K562 (cell line): ENCODE results near the gene PPFIBP2. TPM values are rescaled to one million over a fixed set of nuclear protein-coding genes. Genes with fewer than 3 reads are reported as not detected.

Experiments
- ATAC-seq: fragments of 200-7000 bp; cut with Tn5 transposase; 3 replicates; pipeline ENCODE4 v1.9.1; 2020; ENCODE audit warnings: moderate library complexity
- BruUV-seq: library from RNA; stranded (reverse); fragments of 400-500 nt; replicated peaks from 2 replicates; lab custom pipeline; 2021; lab: Mats Ljungman, UMichigan
- CTCF ChIA-PET: fragments of 300-600 bp; formaldehyde crosslinking; extraction: SDS; loops from one replicate; lab custom pipeline; 2021; ENCODE audit warnings: low intra/inter-chr PET ratio; lab: Yijun Ruan, JAX
- POLR2A ChIA-PET: fragments of 300-600, 350-650 bp; sonication (Branson Sonifier 250); formaldehyde crosslinking; extraction: SDS; loops from one replicate; lab custom pipeline; 2021; ENCODE audit warnings: antibody characterized with exemption, inconsistent platforms; lab: Yijun Ruan, JAX
- DNase-seq, 4 experiments: peaks; one replicate each; pipeline versions ENCODE4 v3.0.0 to v3.0.0-alpha.2; 2011 to 2018; ENCODE audit warnings: low spot score in 3 of 4, mixed read lengths in 3 of 4; ENCODE audit errors: extremely low read depth in 1 of 4
- FAIRE-seq: peaks from 2 replicates; lab custom pipeline; 2011; peaks lifted over from hg19 to GRCh38; lab: Jason Lieb, UNC
- H2AFZ ChIP-seq: 2 replicates; pipeline ENCODE4 v1.6.0; 2011; ENCODE audit warnings: low read depth, low read length, control low read depth, inconsistent platforms
- H3K27ac ChIP-seq: fragments of 200-600 bp; 3 replicates; pipeline ENCODE4 v1.8.0; 2011; ENCODE audit warnings: low read depth, mild to moderate bottlenecking, control low read depth, inconsistent platforms, low read length, moderate library complexity, mixed read lengths; ENCODE audit errors: extremely low read depth
- H3K27me3 ChIP-seq, 2 experiments: fragments of 300-600 bp in 1 of 2; 2 replicates in 1 of 2; 3 replicates in 1 of 2; pipeline versions ENCODE4 v1.6.0 to v1.8.0; 2011; ENCODE audit warnings: inconsistent platforms in 2 of 2, low read length in 2 of 2, mild to moderate bottlenecking in 1 of 2, mixed read lengths in 1 of 2, moderate library complexity in 1 of 2; ENCODE audit not compliant: control insufficient read depth in 2 of 2, insufficient read depth in 2 of 2
- H3K36me3 ChIP-seq: fragments of 300-600 bp; 3 replicates; pipeline ENCODE4 v1.8.0; 2011; ENCODE audit warnings: mild to moderate bottlenecking, low read length, inconsistent platforms; ENCODE audit not compliant: control insufficient read depth, insufficient read depth
- H3K4me1 ChIP-seq, 2 experiments: fragments of 200-600 bp in 1 of 2; replicated peaks in 1 of 2; 2 replicates in 1 of 2; 3 replicates in 1 of 2; pipeline versions ENCODE4 v1.5.1 to v1.8.0; 2011; ENCODE audit warnings: inconsistent platforms in 2 of 2, low read length in 2 of 2, mild to moderate bottlenecking in 1 of 2, mixed read lengths in 1 of 2, moderate library complexity in 1 of 2; ENCODE audit not compliant: control insufficient read depth in 2 of 2, insufficient read depth in 2 of 2
- H3K4me2 ChIP-seq: 2 replicates; pipeline ENCODE4 v1.6.1; 2011; ENCODE audit warnings: low read length, control low read depth, inconsistent platforms, mixed read lengths; ENCODE audit not compliant: insufficient read depth
- H3K4me3 ChIP-seq: fragments of 200-600 bp; sonication (generic), shearing (Covaris generic); 2 replicates; pipeline ENCODE4 v1.5.1; 2016; ENCODE audit warnings: control low read depth, inconsistent platforms
- H3K79me2 ChIP-seq: fragments of 200-600 bp; 3 replicates; pipeline ENCODE4 v1.8.0; 2011; ENCODE audit warnings: low read length, inconsistent platforms; ENCODE audit not compliant: control insufficient read depth, insufficient read depth
- H3K9ac ChIP-seq, 2 experiments: 2 replicates each; pipeline versions ENCODE4 v1.6.0 to v1.6.1; 2011; ENCODE audit warnings: low read depth in 2 of 2, low read length in 2 of 2, control low read depth in 1 of 2, inconsistent platforms in 1 of 2, mild to moderate bottlenecking in 1 of 2, mixed read lengths in 1 of 2; ENCODE audit not compliant: insufficient read depth in 1 of 2
- H3K9me1 ChIP-seq: one replicate; pipeline ENCODE4 v1.6.0; 2011; ENCODE audit warnings: inconsistent platforms, mild to moderate bottlenecking, low read length, moderate library complexity; ENCODE audit not compliant: control insufficient read depth, insufficient read depth
- H3K9me3 ChIP-seq: replicated peaks from 2 replicates; pipeline ENCODE4 v1.5.1; 2011; ENCODE audit warnings: low read depth, low read length, inconsistent platforms; ENCODE audit not compliant: control insufficient read depth, insufficient read depth
- H4K20me1 ChIP-seq: replicated peaks from 2 replicates; pipeline ENCODE4 v1.6.1; 2011; ENCODE audit warnings: low read length, inconsistent platforms, mixed read lengths; ENCODE audit not compliant: control insufficient read depth, insufficient read depth
- ARID4B ChIP-seq: sonication (generic); formaldehyde crosslinking; IDR thresholded peaks from 2 replicates; pipeline ENCODE4 v1.8.0; 2022; ENCODE audit warnings: mild to moderate bottlenecking, missing genetic modification reagents
- BRF1 ChIP-seq: IDR thresholded peaks from 3 replicates; pipeline ENCODE4 v1.6.1; 2011; ENCODE audit warnings: borderline replicate concordance, mild to moderate bottlenecking; ENCODE audit not compliant: insufficient read length; ENCODE audit errors: extremely low read depth
- CBX2 ChIP-seq: fragments of 200-600 bp; sonication (generic); IDR thresholded peaks from one replicate; pipeline ENCODE4 v1.6.1; 2012; ENCODE audit warnings: mild to moderate bottlenecking, low read length, inconsistent platforms; ENCODE audit not compliant: insufficient read depth, poor library complexity, severe bottlenecking
- CEBPG ChIP-seq, 3 experiments: fragments of 200-800 bp in 1 of 3; sonication (Bioruptor generic) in 1 of 3; sonication (generic) in 1 of 3; formaldehyde crosslinking in 1 of 3; IDR thresholded peaks in 2 of 3; conservative IDR thresholded peaks in 1 of 3; 2 replicates each; pipeline versions ENCODE4 v1.6.1 to v1.8.0; 2016 to 2022; ENCODE audit warnings: missing compliant biosample characterization in 2 of 3, missing genetic modification characterization in 2 of 3, mild to moderate bottlenecking in 1 of 3, missing genetic modification reagents in 1 of 3
- DPF2 ChIP-seq: fragments of 450-650 bp; IDR thresholded peaks from 2 replicates; pipeline ENCODE4 v1.6.1; 2016
- ETV6 ChIP-seq, 3 experiments: fragments of 150-350 bp in 1 of 3; sonication (generic) in 1 of 3; formaldehyde crosslinking in 1 of 3; IDR thresholded peaks; 2 replicates each; pipeline versions ENCODE4 v1.6.1 to v1.8.0; 2014 to 2022; ENCODE audit warnings: borderline replicate concordance in 2 of 3, low read depth in 2 of 3, antibody characterized with exemption in 1 of 3, low read length in 1 of 3, mild to moderate bottlenecking in 1 of 3, missing genetic modification reagents in 1 of 3
- HEY1 ChIP-seq: fragments of 250-450 bp; sonication (Bioruptor Pico); IDR thresholded peaks from 2 replicates; pipeline ENCODE4 v1.5.0; 2020; ENCODE audit warnings: mild to moderate bottlenecking, moderate library complexity, borderline replicate concordance
- LEF1 ChIP-seq: fragments of 450-650 bp; IDR thresholded peaks from 2 replicates; pipeline ENCODE4 v1.6.1; 2016; ENCODE audit warnings: mild to moderate bottlenecking
- MEIS2 ChIP-seq: fragments of 450-650 bp; IDR thresholded peaks from 2 replicates; pipeline ENCODE4 v1.6.1; 2014; ENCODE audit warnings: mild to moderate bottlenecking; ENCODE audit not compliant: partially characterized antibody
- NR1H2 ChIP-seq: sonication (generic); formaldehyde crosslinking; IDR thresholded peaks from 2 replicates; pipeline ENCODE4 v1.4.0; 2020; ENCODE audit warnings: mild to moderate bottlenecking, missing genetic modification reagents
- POLR3G ChIP-seq: IDR thresholded peaks from 2 replicates; pipeline ENCODE4 v1.6.1; 2011; ENCODE audit not compliant: insufficient read length, insufficient replicate concordance; ENCODE audit errors: extremely low read depth
- RBM15 ChIP-seq: fragments of 200-400 bp; formaldehyde crosslinking; IDR thresholded peaks from 2 replicates; pipeline ENCODE4 v1.6.1; 2018; ENCODE audit warnings: mild to moderate bottlenecking, low read length, moderate library complexity; ENCODE audit not compliant: insufficient read depth
- RCOR1 ChIP-seq, 2 experiments: IDR thresholded peaks; 2 replicates each; pipeline ENCODE4 v1.6.1; 2012; ENCODE audit warnings: low read depth in 2 of 2, low read length in 2 of 2, borderline replicate concordance in 1 of 2, improper control_type of control experiment in 1 of 2
- RNF2 ChIP-seq: sonication (generic); IDR thresholded peaks from 2 replicates; pipeline ENCODE4 v1.6.1; 2016
- SMARCE1 ChIP-seq: fragments of 450-650 bp; IDR thresholded peaks from 2 replicates; pipeline ENCODE4 v1.7.1; 2016; ENCODE audit warnings: mild to moderate bottlenecking
- SMC3 ChIP-seq: conservative IDR thresholded peaks from 2 replicates; pipeline ENCODE4 v1.6.1; 2011; ENCODE audit warnings: low read depth, low read length, improper control_type of control experiment; ENCODE audit not compliant: insufficient read depth
- TRIM24 ChIP-seq, 2 experiments: fragments of 450-650 bp; IDR thresholded peaks; 2 replicates each; pipeline ENCODE4 v1.6.1; 2016
- ZFPM2 ChIP-seq: fragments of 250-450 bp; sonication (Bioruptor Pico); IDR thresholded peaks from 2 replicates; pipeline ENCODE4 v1.5.1; 2022; ENCODE audit warnings: mild to moderate bottlenecking
- ZNF143 ChIP-seq: sonication (generic); formaldehyde crosslinking; IDR thresholded peaks from 2 replicates; pipeline ENCODE4 v1.9.0; 2022; ENCODE audit warnings: mild to moderate bottlenecking, missing genetic modification reagents
- WGBS: fragments of 100-300 bp; shearing (Covaris generic); methylation state at CpG from one replicate; pipeline ENCODE4 v1.1.6; 2016; ENCODE audit warnings: low coverage, mixed read lengths; ENCODE audit not compliant: insufficient coverage; ENCODE audit errors: missing lambda C conversion rate; 5-methylcytosine and 5-hydroxymethylcytosine counted together
- in situ Hi-C: fragments of 300-500 bp; cut with MboI; formaldehyde crosslinking; loops from 4 replicates; pipeline ENCODE4 v1.15.0; 2018; ENCODE audit warnings: inconsistent platforms, mixed read lengths
- intact Hi-C: fragments of 100-400 bp; cut with micrococcal nuclease; formaldehyde crosslinking; loops from 2 replicates; pipeline ENCODE4 v1.14.2; 2022
- polyA plus RNA-seq, 8 experiments: library from polyadenylated mRNA; depleted of rRNA in 4 of 8; stranded (reverse) in 5 of 8; unstranded in 3 of 8; fragments of >200 nt; fragmentation: Nextera tagmentation in 2 of 8; fragmentation: Illumina TruSeq in 1 of 8; extraction: Ambion mirVana in 2 of 8; extraction: Trizol in 1 of 8; gene quantifications; 2 replicates each; pipeline versions ENCODE4 v1.2.1 to v1.2.3, GENCODE V29; 2011 to 2014; ENCODE audit warnings: inconsistent platforms in 1 of 8, missing spikeins in 1 of 8
- total RNA-seq, 7 experiments: library from RNA; depleted of rRNA in 6 of 7; stranded (reverse); fragments of >200 nt in 6 of 7; fragmentation: Illumina TruSeq in 2 of 7; extraction: Trizol in 2 of 7; gene quantifications; 2 replicates each; pipeline versions ENCODE4 v1.2.1 to v1.2.3, GENCODE V29; 2011 to 2021; ENCODE audit warnings: low replicate concordance in 1 of 7

Gene PPFIBP2
- total and polyA plus RNA-seq, 9 of the 15 experiments (the other 6 are each of a cell fraction or from before 2014, with no cell fraction given): 0.18 to 3.4 (median 1.2) TPM

GRCh38 chr11:7651140-7651551 lies 137.3 kb downstream of the PPFIBP2 start:
- H3K79me2 ChIP-seq: no peaks in the 10 kb centered on the region
- H3K9me1 ChIP-seq: no peaks in the 10 kb centered on the region
- CTCF ChIA-PET: interaction anchor here (0.6 kb wide), 1 partner anchor 406 kb away, joined by 3 read pairs; no protein-coding TSS in a partner anchor
- intact Hi-C loops: no loop called here
- peak; percentile 38 for ATAC-seq
- H3K4me2 ChIP-seq: no peak overlapping the region
- no peak for FAIRE-seq
- BruUV-seq: no TSS peak
- no peaks in the 10 kb centered on the region for H3K36me3 ChIP-seq
- no peak overlapping the region for H2AFZ ChIP-seq
- 2% methylated on average over 5 of the region's 5 CpGs for WGBS
- peaks cover 9 to 10% of the 10 kb centered on the region in 2 experiments; a peak in 3 of 5 replicates for H3K4me1 ChIP-seq
- H3K9ac ChIP-seq: no peak overlapping the region
- POLR2A ChIA-PET: interaction anchor here (1.1 kb wide), 1 partner anchor 77 kb away, joined by 3 read pairs; no protein-coding TSS in a partner anchor
- no peak overlapping the region for H3K27ac ChIP-seq
- no peaks in the 10 kb centered on the region; the same call in 1 of the 2 replicates for H4K20me1 ChIP-seq
- peak in 1 of 4 experiments; percentile 20 for DNase-seq
- in situ Hi-C loops: loop anchor here (5.0 to 25.0 kb wide), 2 partner anchors 79 to 564 kb away; partner anchors contain the start of gene RBMXL2
- no peaks in the 10 kb centered on the region for H3K9me3 ChIP-seq
- H3K4me3 ChIP-seq: no peak overlapping the region
- peaks cover 0 to 24% of the 10 kb centered on the region in 2 experiments; a peak in 2 of 5 replicates for H3K27me3 ChIP-seq
- TF ChIP-seq NR1H2 (CRISPR knock-in tag) (no peak), TRIM24 (IDR thresholded peaks at IDR 0.05) (no peak), RCOR1 (IDR thresholded peaks at IDR 0.05; ENCODE audit: borderline replicate concordance in 1 of 2, low read depth in 2 of 2, low read length in 2 of 2) (peak in 1 of 2 experiments; percentile 67; a peak in 2 of 4 replicates), POLR3G (no peak), HEY1 (CRISPR knock-in tag) (no peak), DPF2 (no peak), MEIS2 (peak; percentile 36), ETV6 (IDR thresholded peaks at IDR 0.05; ENCODE audit: borderline replicate concordance in 1 of 2, low read depth in 2 of 2, low read length in 1 of 2) (0 out of 4 replicates have a peak, but pooled peaks of 1 of the 2 experiments have one; percentile 34), ETV6 (CRISPR knock-in tag; IDR thresholded peaks at IDR 0.05; ENCODE audit: borderline replicate concordance) (no peak), LEF1 (no peak), BRF1 (no peak), CEBPG (CRISPR knock-in tag; IDR thresholded peaks at IDR 0.05) (no peak), CEBPG (tag; conservative IDR thresholded peaks at IDR 0.05 in 1 of 2, IDR thresholded peaks at IDR 0.05 in 1 of 2) (peak in 1 of 2 experiments; percentile 72; a peak in 2 of 4 replicates), SMARCE1 (peak; percentile 48; the same call in 1 of the 2 replicates), ZNF143 (no peak), SMC3 (no peak), ZFPM2 (CRISPR knock-in tag) (no peak), ARID4B (CRISPR knock-in tag) (no peak), RBM15 (no peak), RNF2 (peak; percentile 33; the same call in 1 of the 2 replicates), CBX2 (no peak)
